ENCODE data around the gene BANP.
"Not testable (repeated sequence)": the region's sequence is repeated elsewhere in the genome, so short reads cannot be mapped to it uniquely, and the experiment has no call there.

DNA sequence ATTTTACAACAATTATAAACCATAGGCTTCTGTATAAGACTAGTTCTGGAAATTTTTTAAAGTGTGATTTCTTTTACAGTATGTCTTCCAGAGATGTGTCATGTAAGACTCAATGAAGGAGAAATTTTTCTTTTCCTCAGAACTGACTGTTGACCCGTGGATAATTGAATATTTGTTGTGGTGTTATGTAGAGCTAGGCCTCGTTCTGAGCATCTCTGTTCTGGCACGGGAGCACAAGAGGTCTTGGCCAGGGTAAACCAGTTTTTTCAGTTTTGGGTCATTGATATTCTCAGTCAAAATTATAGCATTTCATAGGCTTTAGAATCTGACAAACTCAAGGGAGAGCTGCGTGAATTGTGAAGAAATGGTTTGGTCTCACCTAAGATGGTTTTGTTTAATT is 39.0 kb downstream of the BANP start:
- TF ChIP-seq, protein P1, sequence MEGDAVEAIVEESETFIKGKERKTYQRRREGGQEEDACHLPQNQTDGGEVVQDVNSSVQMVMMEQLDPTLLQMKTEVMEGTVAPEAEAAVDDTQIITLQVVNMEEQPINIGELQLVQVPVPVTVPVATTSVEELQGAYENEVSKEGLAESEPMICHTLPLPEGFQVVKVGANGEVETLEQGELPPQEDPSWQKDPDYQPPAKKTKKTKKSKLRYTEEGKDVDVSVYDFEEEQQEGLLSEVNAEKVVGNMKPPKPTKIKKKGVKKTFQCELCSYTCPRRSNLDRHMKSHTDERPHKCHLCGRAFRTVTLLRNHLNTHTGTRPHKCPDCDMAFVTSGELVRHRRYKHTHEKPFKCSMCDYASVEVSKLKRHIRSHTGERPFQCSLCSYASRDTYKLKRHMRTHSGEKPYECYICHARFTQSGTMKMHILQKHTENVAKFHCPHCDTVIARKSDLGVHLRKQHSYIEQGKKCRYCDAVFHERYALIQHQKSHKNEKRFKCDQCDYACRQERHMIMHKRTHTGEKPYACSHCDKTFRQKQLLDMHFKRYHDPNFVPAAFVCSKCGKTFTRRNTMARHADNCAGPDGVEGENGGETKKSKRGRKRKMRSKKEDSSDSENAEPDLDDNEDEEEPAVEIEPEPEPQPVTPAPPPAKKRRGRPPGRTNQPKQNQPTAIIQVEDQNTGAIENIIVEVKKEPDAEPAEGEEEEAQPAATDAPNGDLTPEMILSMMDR (IDR thresholded peaks at IDR 0.05): not testable (repeated sequence)
- TF ChIP-seq POLR2A (IDR thresholded peaks at IDR 0.05): not testable (repeated sequence)
